GM12892 (cell line): Measurements from ENCODE around the gene RNF145.

Experiments
- POLR2A ChIP-seq: IDR thresholded peaks from 2 replicates; pipeline ENCODE4 v1.6.1; 2011; ENCODE audit warnings: low read depth, low read length, control low read depth
- POLR2AphosphoS5 ChIP-seq: IDR thresholded peaks from 2 replicates; pipeline ENCODE4 v1.6.1; 2011; ENCODE audit warnings: low read depth, low read length, control low read depth
- TAF1 ChIP-seq: IDR thresholded peaks from 2 replicates; pipeline ENCODE4 v1.6.1; 2011; ENCODE audit warnings: low read depth, mild to moderate bottlenecking, control low read depth, low read length, borderline replicate concordance

- TF ChIP-seq POLR2AphosphoS5 (no peak), POLR2A (no peak), TAF1 (no peak)
Observed at GRCh38 chr5:159208514-159209437, 577 bp downstream of the RNF145 start.
